Activated CD4-positive, CD25-positive, alpha-beta regulatory T cell treated with anti-CD3 and anti-CD28 coated beads, Interleukin-2, amount 50 U/mL, for 16 hours (primary cell): ENCODE results near the gene PALB2.
A peak's percentile ranks its signal among the peaks of the same experiment; 100 is the strongest.

ENCODE experiments used
- DNase-seq: peaks from one replicate; pipeline ENCODE4 v3.0.0-alpha.2; 2020; ENCODE audit warnings: low read depth, low spot score

The PALB2 gene

GRCh38 chr16:23640931-23641765, at the start of gene PALB2, which contains the start of gene DCTN5:
PALB2 (minus strand) TSS chr16:23641310; CDS start chr16:23641157, 153 bp downstream.
DCTN5 (plus strand) TSS chr16:23641466; CDS start chr16:23641543, 77 bp downstream.
- peak; percentile 72 for DNase-seq

- no peak for DNase-seq
Measured at GRCh38 chr16:23689442-23690187, 48.5 kb upstream of the PALB2 start.

- DNase-seq = no peak
Measured at GRCh38 chr16:23687034-23687808, 46.1 kb upstream of the PALB2 start.

- no peak for DNase-seq
Measured at GRCh38 chr16:23683487-23683886, 42.4 kb upstream of the PALB2 start.

- DNase-seq = no peak
Measured at GRCh38 chr16:23682181-23682580, 41.1 kb upstream of the PALB2 start.

- no peak for DNase-seq
Measured at GRCh38 chr16:23679986-23680336, 38.9 kb upstream of the PALB2 start.

- DNase-seq = no peak
Measured at GRCh38 chr16:23679274-23679985, 38.3 kb upstream of the PALB2 start.

- peak; percentile 56 for DNase-seq
Measured at GRCh38 chr16:23678430-23679273, 37.5 kb upstream of the PALB2 start, which contains the start of gene PLK1. PLK1 (plus strand) TSS chr16:23678889; CDS start chr16:23678933, 44 bp downstream.

GRCh38 chr16:23676924-23677480, 35.9 kb upstream of the PALB2 start:
- DNase-seq = no peak

GRCh38 chr16:23673971-23674614, 33.0 kb upstream of the PALB2 start:
- DNase-seq = no peak

- no peak for DNase-seq
Measured at GRCh38 chr16:23670137-23670776, 29.1 kb upstream of the PALB2 start.

GRCh38 chr16:23668873-23669272, 27.8 kb upstream of the PALB2 start:
- DNase-seq = no peak

- DNase-seq = no peak
Measured at GRCh38 chr16:23668225-23668624, 27.1 kb upstream of the PALB2 start.

GRCh38 chr16:23667355-23667659, 26.2 kb upstream of the PALB2 start:
- no peak for DNase-seq

- DNase-seq = no peak
Measured at GRCh38 chr16:23666571-23667354, 25.7 kb upstream of the PALB2 start.

- no peak for DNase-seq
Measured at GRCh38 chr16:23663918-23664317, 22.8 kb upstream of the PALB2 start.

GRCh38 chr16:23651943-23652468, 10.9 kb upstream of the PALB2 start:
- no peak for DNase-seq
